Myocyte (in vitro differentiated cells): Measurements from ENCODE around the gene CHST3. TPM values are rescaled to one million over a fixed set of nuclear protein-coding genes. Genes with fewer than 3 reads are reported as not detected.
"Not testable (repeated sequence)": the region's sequence is repeated elsewhere in the genome, so short reads cannot be mapped to it uniquely, and the experiment has no call there.

Experiments used
- DNase-seq: peaks from one replicate; pipeline ENCODE4 v3.0.0-alpha.2; 2012; ENCODE audit warnings: low read depth
- total RNA-seq: library from RNA; depleted of rRNA; stranded (reverse); fragments of >200 nt; gene quantifications from 2 replicates; pipeline ENCODE4 v1.2.3, GENCODE V29; 2014

Gene CHST3
- total RNA-seq, 1 donor from 2014 or later: 49.3 TPM

- peak; percentile 46 for DNase-seq
These were observed 21.5 kb downstream of the CHST3 start for GRCh38 chr10:71985542-71986250.

GRCh38 chr10:71988895-71989294 is 24.7 kb downstream of the CHST3 start:
- not testable (repeated sequence) for DNase-seq

GRCh38 chr10:71989661-71990454 is 25.7 kb downstream of the CHST3 start:
- DNase-seq: peak; percentile 54

DNA sequence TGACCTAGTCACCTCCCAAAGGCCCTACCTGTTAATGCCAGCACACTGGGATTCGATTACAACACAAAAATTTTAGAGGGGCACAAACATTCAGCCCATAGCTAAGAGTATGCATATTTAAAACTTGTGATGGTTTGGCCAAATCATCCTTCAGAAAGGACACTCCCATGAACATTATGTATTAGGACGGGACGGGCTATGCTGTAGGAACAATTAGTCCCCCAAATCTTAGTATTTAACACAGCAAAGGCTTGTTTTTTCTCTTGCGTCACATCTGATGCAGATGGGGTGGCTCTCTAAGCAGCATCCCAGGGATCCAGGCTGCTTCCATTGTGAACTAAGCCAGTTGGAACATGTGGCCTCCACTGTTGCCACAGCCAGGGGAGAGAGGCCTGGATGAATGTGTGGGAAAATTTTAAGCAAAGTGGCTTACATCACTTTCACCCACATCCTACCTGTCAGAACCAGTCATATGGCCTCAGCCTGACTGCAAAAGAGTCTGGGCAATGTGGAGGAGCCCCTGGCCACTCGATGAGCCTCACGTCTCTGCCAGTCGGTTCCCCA is 26.6 kb downstream of the CHST3 start:
- DNase-seq: no peak

DNA sequence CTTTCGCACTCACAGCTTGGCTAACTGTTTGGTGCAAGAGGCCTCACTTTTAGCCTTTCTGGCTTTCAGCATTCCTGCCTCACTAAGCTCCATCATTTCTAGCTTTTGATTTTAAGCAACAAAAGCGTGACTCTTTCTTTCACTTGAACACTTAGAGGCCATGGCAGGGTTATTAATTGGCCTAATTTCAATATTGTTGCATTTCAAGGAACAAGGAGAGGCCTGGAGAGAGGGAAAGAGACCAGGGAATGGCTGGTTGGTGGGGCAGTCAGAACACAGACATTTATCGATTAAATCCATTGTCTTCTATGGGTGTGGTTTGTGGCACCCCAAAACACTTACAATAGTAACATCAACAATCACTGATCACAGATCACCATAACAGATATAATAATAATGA is 31.3 kb downstream of the CHST3 start:
- DNase-seq: no peak

- DNase-seq: peak; percentile 65
These were observed 31.8 kb downstream of the CHST3 start for GRCh38 chr10:71995887-71996575.

- no peak for DNase-seq
These were observed 32.6 kb downstream of the CHST3 start for GRCh38 chr10:71996592-71997371.

- DNase-seq: peak; percentile 57
These were observed 34.1 kb downstream of the CHST3 start for GRCh38 chr10:71998119-71998839.

- peak; percentile 95 for DNase-seq
These were observed 34.6 kb downstream of the CHST3 start for GRCh38 chr10:71998840-71999194.

GRCh38 chr10:71999360-72000072 is 35.3 kb downstream of the CHST3 start:
- DNase-seq: peak; percentile 98

GRCh38 chr10:72000073-72001032 is 36.2 kb downstream of the CHST3 start:
- peak; percentile 47 for DNase-seq

DNA sequence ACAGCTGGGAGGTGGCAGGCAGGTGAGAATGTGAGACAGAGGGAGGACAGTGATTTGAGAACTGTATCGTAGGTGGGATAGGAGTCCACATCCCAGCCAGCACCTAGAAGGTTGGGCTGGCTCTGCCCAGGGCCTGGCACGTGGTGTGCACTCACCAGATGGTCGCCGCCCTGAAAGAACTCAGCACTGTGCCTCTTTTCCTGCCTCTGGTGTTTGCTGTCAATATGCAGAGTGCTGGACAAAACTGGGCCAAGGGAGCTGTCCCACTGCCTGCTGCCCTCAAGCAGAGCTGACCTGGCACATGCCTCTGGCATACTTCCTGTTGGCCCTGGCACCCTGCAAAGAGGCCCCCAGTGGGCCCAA is 36.8 kb downstream of the CHST3 start:
- DNase-seq: peak; percentile 39

DNA sequence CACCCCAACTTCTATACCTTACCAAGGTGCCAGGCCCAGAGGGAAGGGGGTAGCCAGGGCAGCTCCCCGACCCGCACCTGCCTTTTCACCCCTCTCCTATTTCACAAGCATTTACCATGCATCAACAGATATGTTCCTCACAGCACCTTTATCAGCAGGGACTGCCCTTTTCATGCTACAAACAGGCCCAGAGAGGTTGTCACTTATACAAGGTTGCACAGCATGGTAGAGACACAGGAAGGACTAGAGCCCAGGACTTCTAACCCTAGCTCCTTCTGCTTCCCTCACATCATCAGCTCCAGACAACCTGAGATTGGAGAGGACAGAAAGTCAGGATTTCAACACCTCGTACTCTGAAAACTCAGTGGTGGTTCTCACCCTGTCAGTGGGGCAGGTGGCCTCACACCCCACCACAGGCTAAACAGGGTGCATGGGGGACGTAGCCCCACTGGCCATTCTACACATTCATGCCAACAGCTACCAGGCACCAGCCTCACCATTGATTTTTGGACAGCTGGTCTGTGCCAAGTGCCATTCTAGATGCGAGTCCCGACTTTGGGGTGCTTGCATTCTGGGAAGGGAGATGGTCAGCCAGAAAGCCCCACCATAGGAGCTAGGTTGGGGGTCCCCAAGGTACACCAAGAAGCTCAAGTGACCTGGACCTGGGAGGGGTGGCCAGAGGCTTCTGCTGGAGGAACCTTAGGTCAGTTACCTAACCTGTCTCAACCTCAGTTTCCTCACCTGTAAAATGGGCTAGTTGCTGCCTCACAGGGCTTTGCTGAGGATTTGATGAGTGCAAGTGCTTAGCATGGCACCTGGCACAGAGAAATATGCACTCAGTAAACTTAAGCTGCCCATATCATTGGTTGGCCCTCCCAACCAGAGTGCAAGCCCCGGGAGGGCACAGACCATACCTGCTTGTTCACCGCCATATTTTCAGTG is 38.4 kb downstream of the CHST3 start:
- DNase-seq: no peak

- DNase-seq: no peak
These were observed 41.8 kb downstream of the CHST3 start for GRCh38 chr10:72006026-72006425.

DNA sequence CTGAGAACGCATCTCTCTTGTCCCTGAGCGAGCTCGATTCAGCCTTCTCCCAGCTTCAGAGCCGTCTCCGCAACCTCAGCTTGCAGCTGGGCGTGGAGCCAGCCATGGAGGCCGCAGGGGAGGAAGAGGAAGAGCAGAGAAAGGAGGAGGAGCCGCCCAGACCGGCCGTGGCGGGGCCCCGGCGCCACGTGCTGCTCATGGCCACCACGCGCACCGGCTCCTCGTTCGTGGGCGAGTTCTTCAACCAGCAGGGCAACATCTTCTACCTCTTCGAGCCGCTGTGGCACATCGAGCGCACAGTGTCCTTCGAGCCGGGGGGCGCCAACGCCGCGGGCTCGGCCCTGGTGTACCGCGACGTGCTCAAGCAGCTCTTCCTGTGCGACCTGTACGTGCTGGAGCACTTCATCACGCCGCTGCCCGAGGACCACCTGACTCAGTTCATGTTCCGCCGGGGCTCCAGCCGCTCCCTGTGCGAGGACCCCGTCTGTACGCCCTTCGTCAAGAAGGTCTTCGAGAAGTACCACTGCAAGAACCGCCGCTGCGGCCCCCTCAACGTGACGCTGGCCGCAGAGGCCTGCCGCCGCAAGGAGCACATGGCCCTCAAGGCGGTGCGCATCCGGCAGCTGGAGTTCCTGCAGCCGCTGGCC is 43.2 kb downstream of the CHST3 start:
- no peak for DNase-seq

DNA sequence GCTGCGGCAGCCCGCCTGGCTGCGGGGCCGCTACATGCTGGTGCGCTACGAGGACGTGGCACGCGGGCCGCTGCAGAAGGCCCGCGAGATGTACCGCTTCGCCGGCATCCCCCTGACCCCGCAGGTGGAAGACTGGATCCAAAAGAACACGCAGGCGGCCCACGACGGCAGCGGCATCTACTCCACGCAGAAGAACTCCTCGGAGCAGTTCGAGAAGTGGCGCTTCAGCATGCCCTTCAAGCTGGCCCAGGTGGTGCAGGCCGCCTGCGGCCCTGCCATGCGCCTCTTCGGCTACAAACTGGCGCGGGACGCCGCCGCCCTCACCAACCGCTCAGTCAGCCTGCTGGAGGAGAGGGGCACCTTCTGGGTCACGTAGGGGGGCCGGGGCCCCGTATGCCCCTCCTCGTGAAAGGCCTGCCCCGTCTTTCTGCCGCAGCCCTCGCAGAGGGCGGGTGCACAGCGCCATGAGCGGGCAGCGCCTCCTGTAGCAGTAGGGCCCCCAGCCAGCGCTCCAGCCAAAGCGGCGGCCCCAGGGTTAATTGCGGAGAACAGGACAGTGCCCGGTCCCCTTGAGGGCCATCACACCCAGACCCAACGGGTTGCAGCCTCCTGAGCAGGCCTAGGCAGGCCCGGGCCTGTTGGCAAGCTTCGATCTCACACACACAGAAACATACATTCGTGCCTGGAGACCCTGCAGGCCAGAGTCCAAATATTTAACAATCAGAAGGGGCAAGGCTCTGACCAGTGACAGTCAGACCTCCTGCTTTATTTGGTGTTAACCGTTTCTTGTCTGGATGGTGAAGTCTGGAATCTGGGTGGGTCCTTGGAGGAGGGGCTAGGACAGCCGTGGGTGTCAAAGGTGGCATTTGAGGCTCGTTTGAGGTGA is 44.1 kb downstream of the CHST3 start:
- peak; percentile 47 for DNase-seq
